HK-2 (cell line): ENCODE data around the gene ARFGAP3.

Source experiments
- DNase-seq: peaks from one replicate; pipeline ENCODE4 v3.0.0-alpha.2; 2018; ENCODE audit not compliant: unreplicated experiment

Gene ARFGAP3

DNA sequence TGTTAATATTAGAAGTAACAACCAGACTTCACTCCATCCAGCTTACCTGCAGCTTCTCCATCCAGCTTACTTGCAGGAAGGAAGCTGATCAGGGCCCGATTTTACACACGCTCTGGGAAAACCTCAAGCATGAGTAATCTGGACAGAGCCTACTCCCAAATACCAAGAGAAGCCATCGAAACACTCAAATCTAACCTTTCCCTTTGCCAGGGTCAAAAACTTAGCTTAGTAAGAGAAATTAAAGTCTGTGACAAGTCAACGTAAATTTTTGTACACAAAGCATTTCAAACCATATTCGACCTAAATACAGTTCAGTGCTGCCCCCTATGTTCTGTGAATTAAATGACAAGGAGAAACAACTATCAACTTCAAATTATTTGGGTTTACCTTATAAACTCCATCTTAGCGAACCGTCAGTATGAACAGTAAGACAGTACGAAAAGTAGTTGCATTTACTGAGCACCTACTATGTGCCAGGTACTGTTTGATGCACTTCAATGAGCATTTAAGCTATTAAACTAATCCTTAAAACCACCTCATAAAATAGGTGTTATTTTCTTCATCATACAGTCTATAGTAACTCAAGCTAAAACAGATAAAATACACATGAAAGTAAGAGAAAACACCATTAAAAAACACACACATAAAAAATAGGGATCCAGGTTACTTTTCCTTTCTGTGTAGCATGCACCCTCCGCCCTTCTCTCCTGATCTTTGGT is 36.9 kb downstream of the ARFGAP3 start:
- no peak for DNase-seq

GRCh38 chr22:42819412-42820044 is 37.5 kb downstream of the ARFGAP3 start:
- no peak for DNase-seq

DNA sequence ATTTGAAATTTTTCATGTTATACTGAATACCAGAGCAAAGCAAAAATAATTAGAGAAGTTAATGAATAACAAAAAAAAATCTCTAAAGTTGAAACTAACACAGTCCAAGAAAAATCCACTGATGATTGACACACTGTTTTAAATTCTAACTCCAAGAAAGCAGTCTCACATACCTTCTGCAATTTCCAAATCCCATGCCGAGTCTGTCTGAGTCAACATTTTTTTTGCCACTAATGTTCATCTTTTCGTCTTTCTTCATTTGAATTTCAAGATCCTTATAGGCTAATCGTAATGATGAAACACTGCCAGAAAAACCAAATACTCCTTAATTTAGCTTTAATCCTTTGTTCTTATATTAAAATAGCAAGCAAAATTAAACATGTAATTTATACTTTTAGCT is 39.5 kb downstream of the ARFGAP3 start:
- DNase-seq: no peak

- no peak for DNase-seq
Measured at GRCh38 chr22:42816336-42816735, 40.7 kb downstream of the ARFGAP3 start.

DNA sequence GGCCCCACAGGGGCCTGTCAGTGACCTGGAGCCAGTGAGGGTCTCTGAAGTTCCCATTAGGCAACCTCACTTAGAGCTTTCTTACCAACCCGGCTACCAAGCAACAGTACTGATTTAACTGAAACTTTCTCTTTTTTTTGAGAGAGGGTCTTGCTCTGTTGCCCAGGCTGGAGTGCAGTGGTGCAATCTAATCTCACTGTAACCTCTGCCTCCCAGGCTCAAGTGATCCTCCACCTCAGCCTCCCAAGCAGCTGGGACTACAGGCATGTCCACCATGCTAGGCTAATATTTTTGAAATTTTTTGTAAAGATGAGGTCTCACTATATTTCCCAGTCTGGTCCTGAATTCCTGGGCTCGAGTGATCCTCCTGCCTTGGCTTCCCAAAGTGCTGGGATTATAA is 42.5 kb downstream of the ARFGAP3 start:
- DNase-seq: no peak

DNA sequence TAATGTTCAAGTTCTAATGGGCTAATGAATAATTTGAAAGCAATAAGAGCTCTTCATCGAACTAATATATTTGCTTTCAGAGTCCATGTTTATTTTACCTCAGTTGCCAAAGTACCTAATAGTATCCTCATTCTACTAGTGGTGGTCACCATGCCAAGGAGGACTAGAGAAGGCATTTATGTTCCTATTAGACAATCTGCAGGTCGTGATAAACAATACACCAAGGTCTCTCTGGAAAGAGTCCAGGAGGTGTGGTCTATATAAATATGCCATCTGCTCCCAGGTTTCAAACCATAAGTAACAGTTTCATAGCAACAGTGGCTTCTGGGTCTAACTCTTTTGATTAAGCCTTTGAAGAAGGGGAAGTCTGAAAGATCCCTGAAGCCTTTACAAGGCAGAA is 42.9 kb downstream of the ARFGAP3 start:
- no peak for DNase-seq

- DNase-seq: no peak
Measured at GRCh38 chr22:42813501-42813900, 43.6 kb downstream of the ARFGAP3 start.

DNA sequence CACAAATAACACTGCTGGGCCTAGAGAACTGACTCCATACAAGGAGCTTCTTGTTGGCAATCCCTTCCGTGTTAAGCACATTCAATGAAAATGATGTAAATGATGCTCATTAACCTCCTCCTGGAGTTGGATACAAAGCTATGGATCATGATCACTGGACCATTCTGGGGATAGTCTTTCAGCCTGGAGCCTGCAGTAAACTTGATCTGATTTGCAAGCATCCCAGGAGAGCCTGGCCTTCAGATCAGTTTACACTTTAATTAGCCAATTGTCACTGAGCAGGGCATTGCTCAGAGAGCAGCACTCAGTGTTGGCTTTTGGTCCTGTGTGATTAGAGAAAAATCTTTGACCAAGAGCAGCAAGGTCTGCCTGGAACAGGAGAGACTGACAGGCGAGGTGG is 45.6 kb downstream of the ARFGAP3 start:
- DNase-seq: no peak

- no peak for DNase-seq
Measured at GRCh38 chr22:42808521-42808920, 48.6 kb downstream of the ARFGAP3 start.

GRCh38 chr22:42807185-42807584 is 49.9 kb downstream of the ARFGAP3 start:
- DNase-seq: no peak

- no peak for DNase-seq
Measured at GRCh38 chr22:42805998-42806830, 50.9 kb downstream of the ARFGAP3 start.

DNA sequence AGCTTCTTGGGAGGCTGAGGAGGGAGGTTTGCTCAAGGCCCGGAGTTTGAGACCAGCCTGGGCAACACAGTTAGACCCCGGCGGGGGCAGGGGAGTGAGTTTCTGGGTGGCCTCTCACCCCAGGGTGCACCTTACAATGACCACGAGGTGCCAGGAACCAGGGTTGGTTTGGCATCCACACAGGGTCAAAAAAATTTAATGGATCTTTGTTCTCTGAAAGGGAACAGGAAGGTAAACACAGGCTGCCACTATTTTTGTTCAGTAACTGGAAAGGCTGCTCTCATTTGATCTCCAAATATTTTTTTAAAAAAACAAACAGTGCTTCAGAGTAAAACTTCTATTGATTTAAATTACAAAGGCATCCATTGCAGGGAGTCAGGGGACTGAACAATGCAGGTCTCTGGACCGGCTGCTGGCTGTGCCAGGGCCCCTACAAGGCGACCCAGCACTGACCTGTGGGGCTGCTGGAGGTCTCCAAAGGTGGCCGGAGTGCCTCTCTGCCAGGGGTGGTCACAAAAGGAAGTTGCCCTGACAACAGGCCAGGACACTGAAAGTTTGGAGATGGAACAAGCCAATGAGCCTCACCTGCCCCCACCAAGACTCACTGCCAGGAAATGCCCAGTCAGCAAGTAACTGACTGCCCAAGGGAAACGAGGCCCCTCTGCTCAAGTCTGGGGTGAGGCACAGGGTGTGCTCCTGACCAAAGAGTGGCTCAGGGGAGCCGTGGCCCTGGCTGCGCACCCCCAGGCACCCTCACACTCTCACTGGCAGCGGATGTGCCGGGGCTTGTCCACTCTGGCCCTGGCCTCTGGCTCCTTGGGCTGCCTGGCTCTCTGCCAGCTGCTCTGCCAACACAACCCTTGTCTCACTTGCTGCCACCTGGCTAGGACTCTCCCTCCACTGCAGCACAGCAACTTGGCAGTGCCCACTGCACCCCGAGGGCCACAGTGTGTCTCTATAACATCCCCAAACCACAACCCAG is 51.8 kb downstream of the ARFGAP3 start:
- DNase-seq: no peak

- no peak for DNase-seq
Measured at GRCh38 chr22:42803389-42803788, 53.7 kb downstream of the ARFGAP3 start.

DNA sequence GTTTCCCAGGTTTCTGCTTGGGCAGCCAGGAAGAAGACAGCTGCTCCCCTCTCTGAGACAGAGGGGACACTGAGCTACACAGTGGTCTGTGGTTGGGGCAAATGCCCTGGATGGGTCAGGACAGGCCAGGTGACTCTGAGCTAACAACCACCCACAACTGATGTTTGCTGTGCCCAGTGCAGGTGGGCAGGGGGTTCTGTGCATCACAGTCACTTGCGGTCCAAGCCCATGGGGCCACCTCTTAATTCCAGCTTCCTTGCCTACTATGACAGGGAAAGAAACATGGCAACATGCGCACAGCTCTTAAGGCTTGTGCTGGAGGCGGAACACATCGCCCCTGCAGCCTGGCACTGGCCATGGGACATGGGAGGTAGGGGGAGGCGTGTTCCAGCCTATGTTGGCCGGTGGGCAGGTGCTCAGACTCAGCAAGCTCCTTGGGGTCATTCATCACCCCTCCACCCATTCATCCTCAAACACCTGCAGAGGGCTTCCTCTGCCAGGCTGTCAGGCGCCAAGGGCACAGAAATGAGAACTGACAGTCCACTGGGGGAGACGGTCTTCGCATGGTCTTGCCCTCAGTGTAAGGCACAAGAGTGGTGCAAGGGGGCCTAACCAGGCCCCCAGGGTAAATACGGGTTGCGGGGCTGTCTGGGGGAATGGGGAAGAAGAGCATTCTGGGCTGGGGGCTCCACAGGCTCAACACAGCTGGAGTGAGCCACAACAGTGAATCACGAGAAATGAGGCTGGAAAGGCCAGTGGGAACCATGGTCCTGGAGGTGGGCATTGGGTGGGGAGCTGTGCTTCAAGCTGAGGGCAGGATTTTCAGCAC is 55.6 kb downstream of the ARFGAP3 start:
- no peak for DNase-seq

- DNase-seq: no peak
Measured at GRCh38 chr22:42800451-42801251, 56.4 kb downstream of the ARFGAP3 start.

DNA sequence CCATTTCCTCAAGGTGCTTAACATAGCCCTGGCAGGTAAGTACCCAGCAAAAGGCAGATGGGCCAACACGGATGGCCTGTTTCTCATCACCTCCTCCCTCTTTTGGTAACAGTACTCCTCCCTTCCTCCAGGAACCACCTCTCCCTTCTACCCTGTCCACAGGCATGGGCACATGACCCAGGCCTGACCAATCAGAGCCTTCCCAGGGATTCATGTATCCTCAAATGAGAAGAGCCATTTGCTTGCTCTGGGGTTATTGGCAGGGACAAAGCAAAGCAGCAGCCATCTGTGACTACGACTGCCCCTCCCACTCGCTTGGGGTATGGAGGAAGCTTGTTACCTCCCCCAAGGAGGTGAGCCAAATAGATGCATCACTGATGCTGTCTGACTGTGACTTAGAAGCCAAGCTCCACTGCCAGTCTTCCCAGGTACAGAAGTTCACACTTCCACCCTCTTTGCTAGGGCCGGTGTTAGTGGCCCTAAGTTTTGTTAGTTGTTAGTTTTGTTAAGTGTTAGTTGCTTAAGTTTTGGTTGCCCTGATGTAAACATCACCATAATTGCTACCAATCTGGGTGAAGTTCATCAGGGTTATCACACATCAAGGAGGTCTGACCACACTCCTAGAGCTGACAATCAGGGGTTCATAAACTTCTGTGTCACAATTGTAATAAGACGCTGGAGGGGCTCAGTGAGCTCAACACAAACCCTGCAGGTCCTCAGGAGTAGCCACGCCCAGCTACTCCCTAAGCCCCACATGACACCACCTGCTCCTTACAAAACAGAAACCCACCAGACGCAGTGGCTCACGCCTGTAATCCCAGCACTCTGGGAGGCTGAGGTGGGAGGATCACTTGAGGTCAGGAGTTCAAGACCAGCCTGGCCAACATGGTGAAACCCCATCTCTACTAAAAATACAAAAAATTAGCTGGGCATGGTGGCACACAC is 57.3 kb downstream of the ARFGAP3 start:
- no peak for DNase-seq

GRCh38 chr22:42799061-42799460 is 58.0 kb downstream of the ARFGAP3 start:
- DNase-seq: no peak

DNA sequence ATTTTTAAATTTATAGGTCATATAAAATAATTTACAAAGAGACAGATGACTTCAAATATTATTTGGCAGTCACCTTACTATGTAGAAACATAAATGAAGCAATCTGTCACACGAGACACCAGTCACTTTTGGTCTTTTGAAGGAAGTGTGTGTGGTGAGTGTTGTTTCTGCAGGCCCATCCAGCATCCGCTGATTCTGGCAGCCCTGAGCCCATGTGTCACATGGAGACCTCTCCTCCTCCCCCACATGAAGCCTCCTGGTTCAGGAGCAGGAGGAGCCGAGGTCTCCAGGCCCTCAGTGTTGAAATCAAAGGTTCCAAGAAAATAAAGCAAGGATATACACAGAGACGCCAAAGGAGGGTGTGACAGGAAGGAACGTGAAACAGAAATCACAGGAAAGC is 60.1 kb downstream of the ARFGAP3 start:
- DNase-seq: no peak

GRCh38 chr22:42796081-42796480 is 61.0 kb downstream of the ARFGAP3 start:
- DNase-seq: no peak
